Stimulated activated CD8-positive, alpha-beta memory T cell treated with anti-CD3 and anti-CD28 coated beads, Interleukin-7, amount 100 ng/mL, for 24 hours (primary cell): ENCODE measurements around the gene GLOD5.

Experiments used
- DNase-seq: peaks from one replicate; pipeline ENCODE4 v3.0.0-alpha.2; 2020; ENCODE audit warnings: low read depth

The GLOD5 gene

DNA sequence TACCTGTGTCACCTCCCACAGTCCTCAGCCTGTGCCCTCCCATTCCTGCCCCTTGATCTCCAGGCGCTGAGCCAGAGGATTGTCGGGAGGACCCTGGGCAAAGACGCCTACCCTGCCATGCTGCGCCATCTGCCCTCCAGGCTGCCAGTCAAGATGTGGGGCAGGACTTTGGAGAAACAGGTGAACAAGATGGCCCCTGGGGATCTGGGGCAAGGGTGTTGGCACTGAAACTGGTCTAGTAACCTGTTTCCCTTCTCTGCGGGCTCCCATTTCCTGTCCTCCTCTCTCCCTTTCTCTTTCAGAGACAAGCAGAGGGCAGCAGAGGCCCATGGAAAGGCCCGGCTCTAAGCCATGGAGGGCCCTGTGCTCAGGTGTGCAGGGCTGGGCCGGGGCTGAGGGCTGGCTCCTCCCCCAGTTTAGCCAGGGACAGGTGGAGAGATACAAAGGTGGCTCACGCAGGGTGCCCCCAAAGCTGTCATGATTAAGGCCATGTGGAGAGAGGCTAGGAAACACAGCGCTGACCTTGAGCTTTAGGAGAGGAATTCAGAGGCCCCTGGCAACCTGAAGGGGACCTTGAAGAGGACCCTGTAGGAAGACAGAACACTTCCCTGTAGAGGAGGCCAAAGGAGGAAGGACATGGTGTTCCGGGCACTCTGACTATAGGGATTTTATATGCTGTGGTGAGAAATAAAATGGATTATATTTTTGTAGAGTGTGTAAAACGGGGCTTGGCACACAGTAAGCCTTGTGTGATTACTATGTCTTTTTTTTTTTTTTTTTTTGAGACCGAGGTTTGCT lies at the start of gene GLOD5:
TSS of gene GLOD5 (plus strand) at position 74 of the 798 bp plus-strand sequence. CDS start at position 118, 44 bp downstream.
- DNase-seq, result no peak

DNA sequence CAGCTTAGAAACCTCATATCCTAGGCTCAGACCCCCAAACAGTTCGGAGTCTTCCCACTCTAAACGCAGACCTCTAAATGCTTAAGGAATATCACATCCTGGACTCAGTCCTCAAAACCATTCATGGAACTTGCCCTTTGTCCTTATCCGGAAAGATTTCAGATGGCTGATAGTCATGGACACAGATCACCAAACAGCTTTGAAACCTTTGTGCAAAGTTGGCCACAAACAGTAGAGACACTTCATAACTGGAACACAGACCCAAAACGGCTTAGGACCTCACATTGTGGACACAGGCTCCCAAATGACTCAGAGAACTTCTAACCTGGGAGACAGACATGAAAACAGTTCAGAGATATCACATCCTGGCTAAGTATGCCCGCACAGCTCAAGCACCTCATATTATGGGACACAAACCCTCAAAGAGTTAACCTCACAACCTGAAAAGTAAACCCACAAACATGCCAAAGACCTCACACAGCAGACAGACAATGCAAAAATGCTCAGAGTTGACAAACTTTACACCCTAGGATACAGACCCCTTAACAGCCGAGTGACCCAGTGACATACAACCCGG lies 49.5 kb upstream of the GLOD5 start:
- no peak for DNase-seq

DNA sequence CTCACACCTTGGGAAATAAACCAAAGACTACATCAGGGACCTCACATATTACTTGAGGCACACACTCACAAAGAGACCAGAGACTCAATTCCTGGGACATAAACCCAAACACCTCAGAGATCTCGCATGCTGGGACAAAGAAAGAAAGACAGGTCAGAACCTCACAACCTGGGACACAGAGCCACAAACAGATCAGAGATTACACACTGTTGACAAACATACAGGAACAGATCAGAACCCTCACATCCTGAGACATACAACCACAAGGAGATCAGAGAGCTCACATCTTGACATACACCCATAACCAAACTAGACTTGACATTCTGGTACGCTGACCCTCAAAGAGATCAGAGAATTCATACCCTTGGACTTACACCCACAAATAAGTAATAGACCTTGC lies 47.7 kb upstream of the GLOD5 start:
- no peak for DNase-seq

DNA sequence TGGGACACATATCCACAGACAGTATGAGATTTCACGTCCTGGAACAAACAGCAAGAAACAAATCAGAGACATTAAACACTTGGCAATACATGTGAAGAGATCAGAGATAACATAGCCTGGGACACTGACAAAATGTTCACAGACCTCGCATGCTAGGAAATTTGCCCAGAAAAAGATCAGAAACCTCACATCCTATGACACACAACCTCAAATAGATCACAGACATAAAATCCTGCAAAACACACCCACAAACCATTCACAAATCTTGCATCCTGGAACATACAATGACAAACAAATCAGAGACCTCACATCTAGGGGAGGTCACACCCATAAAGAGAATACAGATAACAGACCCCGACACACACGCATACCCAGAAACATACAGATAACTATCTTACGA lies 47.0 kb upstream of the GLOD5 start:
- DNase-seq, result no peak

DNA sequence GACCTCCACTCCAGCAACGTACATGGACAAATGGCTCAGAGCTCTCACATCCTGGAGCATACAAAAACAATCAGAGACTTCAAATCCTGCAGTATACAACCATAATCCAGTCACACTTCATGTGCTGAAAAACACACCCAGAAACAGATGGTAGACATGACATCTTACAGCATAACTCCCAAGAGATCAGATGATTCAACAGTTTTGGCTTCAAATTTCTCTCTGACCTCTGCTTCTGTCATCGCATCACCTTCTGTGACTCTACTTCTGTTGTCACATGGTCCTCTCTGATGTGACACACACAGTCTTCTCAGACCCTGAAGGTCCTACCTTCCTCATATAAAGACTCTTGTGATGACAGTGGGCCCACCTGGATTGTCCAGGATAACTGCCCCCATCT lies 46.5 kb upstream of the GLOD5 start:
- no peak for DNase-seq

DNA sequence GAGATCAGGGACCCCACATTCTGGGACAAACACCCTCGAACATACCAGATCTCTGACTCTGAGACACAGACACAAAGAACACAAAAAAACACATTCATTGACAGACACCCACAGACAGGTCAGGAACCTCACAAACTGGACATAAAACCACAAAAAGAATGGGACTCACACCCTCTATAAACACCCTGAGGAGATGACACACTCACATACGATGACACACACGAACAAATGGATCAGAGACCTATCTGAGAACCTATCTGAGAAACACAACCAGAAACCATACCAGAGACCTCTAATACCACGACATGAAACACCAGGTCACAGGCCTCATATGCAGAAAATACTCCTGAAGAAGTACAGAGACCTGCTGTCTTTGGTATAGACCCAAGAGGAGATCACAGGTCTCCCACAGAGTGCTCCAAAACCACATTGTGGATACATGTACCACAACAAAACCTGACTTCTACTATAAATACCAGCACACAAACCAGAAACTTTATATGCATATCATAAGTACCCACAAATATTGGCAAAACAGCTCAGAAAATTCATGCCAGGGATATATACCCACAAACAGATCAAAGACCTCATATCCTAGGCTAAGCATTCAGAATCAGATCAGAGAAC lies 45.6 kb upstream of the GLOD5 start:
- DNase-seq, result no peak

DNA sequence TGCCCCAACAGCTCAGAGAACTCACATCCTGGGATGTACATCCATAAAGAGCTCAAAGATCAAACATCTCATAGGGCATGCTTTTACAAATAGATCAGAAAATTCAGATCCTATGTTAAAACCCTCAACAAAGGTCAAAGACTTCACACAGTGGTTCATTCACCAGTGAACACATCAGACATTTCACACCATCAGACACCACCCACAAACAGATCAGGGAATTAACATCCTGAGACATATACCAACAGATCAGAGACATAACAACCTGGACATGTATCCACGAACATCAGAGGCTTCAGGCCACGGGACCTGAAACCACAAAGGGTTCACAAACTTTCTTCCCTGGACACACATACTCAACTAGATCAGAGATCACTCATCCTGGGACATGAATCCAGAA lies 41.6 kb upstream of the GLOD5 start:
- no peak for DNase-seq

DNA sequence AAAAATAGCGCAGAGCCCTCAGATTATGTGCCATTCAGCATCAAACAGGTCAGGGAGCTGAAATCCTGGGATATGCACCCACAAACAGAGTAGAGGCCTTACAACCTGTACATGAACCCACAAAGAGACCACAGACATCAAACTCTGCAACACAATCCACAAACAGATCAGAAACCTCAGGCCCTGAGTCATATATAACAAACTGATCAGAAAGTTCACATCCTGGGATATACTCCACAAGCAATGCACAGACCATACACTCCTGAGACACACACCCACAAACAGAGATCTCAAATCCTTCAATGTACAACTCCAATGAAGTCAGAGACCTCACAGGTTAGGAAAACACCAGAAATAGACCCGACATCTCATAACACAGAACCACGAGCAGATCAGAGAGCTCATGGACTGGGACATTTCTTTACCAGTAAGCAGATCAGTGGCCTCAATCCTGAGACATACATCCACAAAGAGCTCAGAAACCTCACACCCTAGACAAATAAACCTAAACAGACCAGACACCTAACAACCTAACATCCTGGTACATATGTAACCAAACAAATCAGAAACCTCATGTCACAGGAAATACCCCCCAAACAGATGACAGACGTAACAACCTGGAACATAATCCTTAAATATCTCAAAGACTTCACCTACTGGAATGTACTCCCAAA lies 40.8 kb upstream of the GLOD5 start:
- no peak for DNase-seq

DNA sequence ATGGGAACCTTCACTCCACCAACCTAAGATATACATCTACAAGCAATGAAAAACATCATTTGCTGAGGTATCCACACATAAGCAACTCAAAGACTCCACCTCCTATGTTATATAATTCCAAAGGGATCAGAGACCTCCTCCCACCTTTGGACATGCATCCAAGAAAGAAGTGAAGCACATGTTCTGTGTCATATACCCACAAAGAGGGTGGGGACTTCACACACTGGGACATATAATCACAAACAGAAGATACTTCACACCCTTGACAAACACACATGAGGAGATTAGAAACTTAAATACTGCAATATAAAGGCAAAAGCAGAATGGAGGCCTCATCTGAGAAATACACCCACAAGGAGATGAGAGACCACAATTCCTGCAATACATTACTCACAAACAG lies 39.6 kb upstream of the GLOD5 start:
- no peak for DNase-seq

DNA sequence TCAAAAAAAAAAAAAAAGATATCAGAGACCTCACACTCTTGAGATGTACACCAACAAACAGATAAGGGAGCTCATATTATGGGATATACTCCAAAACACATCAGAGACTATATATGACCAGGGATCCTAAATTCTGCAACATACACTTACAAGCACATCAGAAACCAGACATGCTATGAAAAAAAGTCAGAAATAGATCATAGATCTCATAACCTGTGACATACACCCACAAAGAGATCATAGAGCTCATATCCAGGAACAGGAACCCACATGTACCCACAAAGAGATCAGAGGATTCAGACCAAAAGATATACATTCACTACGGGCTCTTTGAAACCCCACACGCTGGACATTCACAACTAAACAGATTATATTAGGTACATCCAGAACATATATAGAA lies 35.0 kb upstream of the GLOD5 start:
- no peak for DNase-seq

DNA sequence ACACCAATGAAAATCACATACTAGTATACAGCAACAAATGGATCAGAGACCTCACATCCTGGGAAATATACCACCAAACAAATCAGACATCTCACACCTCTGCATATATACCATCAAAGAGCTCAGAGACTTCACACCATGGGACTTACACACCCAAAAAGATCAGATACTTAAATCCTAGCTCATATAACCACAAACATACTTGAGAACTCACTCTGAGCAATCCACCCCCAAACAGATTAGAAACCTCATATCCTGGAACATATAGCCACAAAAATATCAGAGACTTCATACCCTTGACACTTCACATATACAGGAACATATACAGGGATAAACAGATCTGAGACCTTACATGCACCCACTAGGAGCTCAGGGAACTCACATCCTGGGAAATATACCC lies 32.9 kb upstream of the GLOD5 start:
- DNase-seq, result no peak

DNA sequence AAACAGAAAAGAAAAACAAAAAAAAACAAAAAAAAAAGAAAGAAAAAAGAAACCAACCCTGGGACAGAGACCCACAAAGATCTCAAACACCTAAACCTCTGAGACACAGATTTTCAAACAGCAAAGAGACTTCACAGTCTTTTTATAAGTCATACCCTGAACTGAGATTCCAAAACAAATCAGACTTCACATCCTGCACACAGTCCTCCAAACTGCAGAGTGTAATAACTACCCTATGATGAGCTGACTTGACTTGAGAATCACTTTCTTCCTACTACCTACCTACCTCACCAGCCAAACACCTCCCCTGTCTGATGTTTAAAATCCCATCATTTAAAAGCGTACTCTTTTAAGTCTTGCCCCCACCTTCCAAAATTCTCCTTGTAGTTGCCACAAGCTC lies 25.2 kb upstream of the GLOD5 start:
- no peak for DNase-seq

DNA sequence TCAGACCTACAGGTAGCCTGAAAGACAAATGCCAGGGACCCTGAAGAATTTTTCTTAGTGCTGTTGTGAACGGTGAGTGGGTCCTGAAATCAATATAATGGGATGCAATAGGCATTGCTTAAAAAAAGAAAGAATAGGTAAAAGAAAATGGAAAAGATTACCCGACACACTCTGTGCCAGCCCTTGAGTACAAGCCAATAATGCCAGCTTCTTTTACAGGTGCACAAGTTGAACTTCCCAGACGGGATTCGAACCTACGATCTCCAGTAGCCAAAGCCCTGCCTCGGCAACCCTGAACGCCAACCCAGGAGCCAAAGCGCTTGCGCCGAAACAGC lies 24.7 kb upstream of the GLOD5 start:
- DNase-seq, result no peak

DNA sequence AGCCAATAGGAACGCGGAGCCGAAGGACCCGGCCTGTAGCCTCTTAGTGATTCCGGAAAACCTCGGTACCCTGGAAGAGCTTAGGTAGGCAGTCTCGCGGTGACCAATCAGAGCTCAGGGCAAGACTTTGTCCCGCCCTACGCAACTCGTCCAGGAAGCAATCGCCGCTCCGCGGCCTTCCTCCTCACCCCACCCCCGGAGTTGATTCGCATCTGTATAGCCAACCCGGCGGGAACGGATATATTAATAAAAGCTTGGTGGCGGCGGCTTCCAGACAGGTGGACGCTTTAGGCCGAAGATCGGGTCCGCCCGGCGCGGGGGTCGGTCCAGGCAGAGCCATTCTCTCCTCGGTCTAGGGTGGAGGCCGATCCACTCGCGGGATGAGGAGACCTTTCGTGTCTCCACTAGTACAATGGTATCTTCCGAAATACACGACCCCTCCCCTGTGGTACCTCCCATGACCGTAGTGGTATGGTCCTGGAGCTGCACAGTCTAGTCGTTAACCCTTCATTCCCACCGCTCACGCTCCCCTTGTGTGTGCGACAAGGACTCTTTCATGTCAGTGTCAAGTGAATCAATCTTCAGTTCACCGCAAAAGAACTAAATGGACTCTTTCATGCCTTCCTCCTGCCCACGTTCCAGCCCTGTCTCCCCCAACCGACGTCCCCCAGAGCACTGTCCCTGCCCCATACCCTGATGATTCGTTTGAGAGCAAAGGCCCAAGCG lies 24.2 kb upstream of the GLOD5 start:
- DNase-seq, result peak; percentile 51

DNA sequence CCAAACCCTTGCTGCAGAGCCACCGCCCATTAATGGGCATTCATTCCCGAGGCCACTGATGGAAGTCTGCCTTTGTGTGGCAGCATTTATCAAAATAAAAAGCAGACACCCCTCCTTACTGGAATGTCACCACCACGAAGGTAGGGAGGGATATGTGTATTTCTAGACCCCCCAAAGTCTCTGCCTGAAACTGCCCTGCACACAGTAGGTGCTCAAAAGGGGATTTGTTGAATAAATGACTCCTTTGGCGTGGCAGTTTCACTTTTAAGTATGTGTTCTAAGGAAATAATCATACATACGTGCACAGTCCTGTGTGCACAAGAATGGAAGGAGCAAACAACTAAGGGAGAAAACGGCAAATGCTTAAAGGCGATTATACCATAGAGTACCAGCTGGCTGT lies 23.6 kb upstream of the GLOD5 start:
- DNase-seq, result no peak

DNA sequence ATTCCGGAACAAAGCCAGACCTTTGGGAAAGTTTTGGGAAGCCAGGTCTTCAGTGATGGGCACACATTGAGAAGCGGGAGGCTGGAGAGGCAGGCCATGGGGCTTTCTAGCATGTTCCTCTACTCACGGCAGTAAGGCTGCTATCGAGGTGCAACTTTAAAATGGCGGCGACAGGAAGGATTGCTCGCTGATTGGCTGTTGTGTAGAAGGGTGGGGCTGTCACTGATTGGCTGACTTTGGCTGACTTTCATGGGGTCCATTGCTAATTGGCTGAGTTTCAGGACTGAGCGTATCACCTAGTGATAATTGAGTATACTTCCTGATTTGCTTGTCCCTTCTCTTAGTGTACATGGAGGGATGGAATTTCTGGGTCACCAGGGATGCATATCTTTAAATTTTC lies 19.7 kb upstream of the GLOD5 start:
- no peak for DNase-seq

DNA sequence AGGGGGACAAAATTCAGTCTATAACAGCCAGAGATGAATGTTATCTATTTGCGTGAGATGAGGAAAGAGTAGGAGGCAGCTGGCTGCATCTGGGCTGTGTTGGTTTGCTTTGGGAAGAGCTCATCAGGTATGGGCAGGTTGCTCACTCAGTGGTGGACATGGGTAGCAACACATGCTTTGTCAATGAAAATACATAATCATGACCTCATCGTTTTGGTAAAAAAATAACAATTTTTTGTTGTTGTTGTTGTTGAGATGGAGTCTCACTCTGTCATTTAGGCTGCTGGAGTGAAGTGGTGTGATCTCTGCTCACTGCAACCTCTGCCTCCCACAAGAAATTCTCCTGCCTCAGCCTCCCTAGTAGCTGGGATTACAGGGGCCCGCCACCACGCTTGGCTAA lies 16.3 kb upstream of the GLOD5 start:
- DNase-seq, result no peak

DNA sequence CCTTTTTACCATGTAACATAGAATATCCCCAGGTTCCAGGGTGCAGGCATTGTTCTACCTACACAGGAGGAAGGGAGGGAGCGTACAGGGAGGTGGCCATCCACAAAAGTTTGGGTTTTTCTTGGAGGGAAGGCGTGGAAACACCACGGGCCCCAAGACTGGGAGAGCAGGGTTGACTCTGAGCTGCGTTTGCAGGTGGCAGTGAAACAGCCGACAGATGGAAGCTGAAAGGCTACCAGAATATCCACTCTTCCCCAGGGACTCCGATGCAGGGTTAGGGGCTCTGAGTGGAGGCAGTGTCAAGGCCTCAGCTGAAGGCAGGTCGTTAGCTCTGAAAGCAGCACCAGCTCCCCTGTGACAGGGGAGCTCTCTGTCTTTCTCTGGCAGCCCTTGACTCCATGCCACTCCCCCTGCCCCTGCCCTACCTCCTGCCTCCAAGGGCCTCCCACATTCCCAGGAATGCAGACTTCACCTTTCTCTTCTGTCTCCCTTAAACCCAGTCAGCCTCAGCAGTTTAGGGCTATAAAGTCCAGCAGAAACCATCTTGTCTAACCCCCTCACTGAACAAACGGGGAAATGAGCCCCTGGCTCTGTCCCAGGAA lies 14.0 kb upstream of the GLOD5 start:
- no peak for DNase-seq

DNA sequence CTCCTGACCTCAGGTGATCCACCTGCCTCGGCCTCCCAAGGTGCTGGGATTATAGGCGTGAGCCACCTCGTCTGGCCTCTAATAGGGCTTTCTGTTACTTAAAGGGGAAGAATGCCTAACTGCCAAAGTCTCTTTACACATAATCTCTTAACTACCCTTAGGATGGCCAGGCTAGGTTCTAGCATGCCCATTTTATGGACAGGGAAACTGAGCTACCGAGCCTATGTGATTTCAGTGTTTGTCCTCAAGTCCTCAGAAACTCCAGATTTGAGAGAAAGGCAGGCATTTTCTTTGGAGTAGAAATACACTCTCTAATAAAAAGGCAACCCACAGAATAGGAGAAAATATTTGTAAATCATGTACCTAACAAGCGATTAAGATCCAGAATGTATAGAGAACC lies 12.4 kb upstream of the GLOD5 start:
- DNase-seq, result no peak

DNA sequence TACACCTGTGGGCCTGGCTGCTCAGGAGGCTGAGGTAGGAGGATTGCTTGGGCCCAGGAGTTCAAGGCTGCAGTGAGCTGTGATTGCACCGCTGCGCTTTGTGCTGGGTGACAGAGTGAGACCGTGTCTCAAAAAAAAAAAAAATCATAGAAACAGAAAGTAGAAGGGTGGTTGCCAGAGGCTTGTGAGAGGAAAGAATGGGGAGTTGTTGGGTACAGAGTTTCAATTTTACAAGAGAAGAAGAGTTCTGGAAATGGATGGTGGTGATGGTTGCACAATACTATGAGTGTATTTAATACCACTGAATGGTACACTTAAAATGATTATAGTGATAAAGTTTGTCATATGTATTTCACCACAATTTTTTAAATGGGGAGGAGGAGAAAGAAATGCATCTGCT lies 10.2 kb upstream of the GLOD5 start:
- DNase-seq, result no peak

DNA sequence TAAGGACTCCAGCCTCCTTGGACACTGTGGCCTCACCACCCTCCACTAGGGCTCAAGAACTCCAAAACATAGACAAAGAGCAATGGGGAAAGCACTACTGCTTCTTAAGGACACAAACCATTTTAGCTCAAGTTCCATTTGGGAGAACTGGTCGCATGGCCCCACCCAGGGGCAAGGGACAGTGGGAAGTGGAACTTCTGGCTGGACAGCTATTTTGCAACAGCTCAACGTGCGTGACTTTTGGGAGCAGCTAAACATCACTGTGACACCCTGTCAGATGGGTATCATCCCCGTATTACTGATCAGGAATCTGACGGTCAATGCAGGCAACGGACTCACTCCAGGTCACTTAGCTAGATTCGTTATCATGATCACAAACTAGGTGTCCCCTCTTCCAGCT lies 9.0 kb upstream of the GLOD5 start:
- no peak for DNase-seq

DNA sequence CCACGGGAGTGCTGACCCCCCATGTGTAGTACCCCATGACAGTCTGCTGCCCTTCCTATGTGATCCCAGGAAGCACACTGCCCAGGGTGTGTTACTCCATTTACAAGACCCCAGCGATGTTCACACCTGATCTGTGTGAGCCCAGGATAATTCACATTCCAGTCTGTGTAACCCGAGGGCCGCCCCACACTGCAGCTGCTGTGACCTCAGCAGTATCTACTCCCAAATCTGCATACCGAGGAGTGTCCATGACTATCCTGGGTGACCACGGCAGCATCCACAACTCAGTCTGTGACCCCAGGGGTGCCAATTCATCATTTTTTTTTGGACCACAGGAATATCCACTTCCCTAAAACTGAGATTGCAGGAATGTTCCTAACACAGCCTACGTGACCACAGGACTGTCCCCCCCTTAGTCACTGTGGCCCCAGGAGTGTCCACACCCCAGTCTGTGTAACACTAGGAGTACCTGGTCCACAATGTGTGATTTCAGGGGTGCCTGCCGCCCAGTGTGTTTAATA lies 7.8 kb upstream of the GLOD5 start:
- no peak for DNase-seq
